ENCODE measurements around the gene ATF5. TPM values are rescaled to one million over a fixed set of nuclear protein-coding genes. Genes with fewer than 3 reads are reported as not detected.

Gene ATF5
- total and polyA plus RNA-seq, 2 of the 8 experiments (the other 6 are each of a cell fraction or from before 2014, with no cell fraction given): 6.2 to 13.1 TPM

DNA sequence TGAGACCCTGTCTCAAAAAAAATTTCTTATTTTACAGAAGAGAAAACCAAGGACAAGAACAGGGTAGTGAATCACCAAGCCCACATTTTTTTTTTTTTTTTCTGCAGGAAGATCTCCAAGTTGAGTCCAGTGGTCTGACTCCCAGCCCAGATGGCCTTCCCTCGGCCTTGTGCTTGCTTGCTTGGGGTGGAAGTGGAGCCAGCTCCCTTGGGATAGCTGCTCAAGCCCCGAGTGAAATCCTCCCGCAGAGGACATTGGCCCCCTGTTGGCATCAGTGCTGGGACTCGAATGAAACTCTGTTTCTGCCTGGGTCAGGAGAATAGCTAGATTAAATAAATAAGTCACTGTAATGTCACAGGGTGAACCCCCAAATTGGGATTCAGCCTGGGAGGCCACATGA, 9.7 kb downstream of the ATF5 start:
- Histone ChIP-seq H3K56ac (replicated peaks; ENCODE audit: insufficient read length, low read depth, low read length) (no peak overlapping the region), H4K5ac (ENCODE audit: insufficient read length, low read depth, low read length) (no peak overlapping the region), H3K4me3 (ENCODE audit: extremely low read depth in 1 of 4, insufficient read depth in 2 of 4, low read depth in 3 of 4, low read length in 4 of 4) (no peak overlapping the region), H3K14ac (ENCODE audit: insufficient read length) (no peak overlapping the region), H3K4ac (replicated peaks; ENCODE audit: insufficient read length, low read depth, low read length) (no peak overlapping the region), H4K8ac (ENCODE audit: extremely low read depth, insufficient read depth, low read length) (no peak overlapping the region), H4K20me1 (replicated peaks in 1 of 2; ENCODE audit: control insufficient read depth in 1 of 2, insufficient read depth in 2 of 2, low read length in 2 of 2) (no peaks in the 10 kb centered on the region), H3K79me1 (ENCODE audit: low read depth, low read length) (no peaks in the 10 kb centered on the region), H2BK20ac (ENCODE audit: low read length) (no peak overlapping the region), H3K4me2 (ENCODE audit: insufficient read depth in 1 of 2, low read depth in 2 of 2, low read length in 2 of 2) (no peak overlapping the region), H3K36me3 (ENCODE audit: control insufficient read depth in 2 of 4, insufficient read depth in 4 of 4, low read length in 3 of 4) (no peaks in the 10 kb centered on the region), H3K18ac (ENCODE audit: extremely low read depth, low read length) (no peak overlapping the region), H3K9me3 (ENCODE audit: insufficient read depth in 2 of 2, low read depth in 1 of 2, low read length in 1 of 2) (no peaks in the 10 kb centered on the region), H3K23ac (ENCODE audit: insufficient read length) (no peak overlapping the region), H2BK120ac (replicated peaks; ENCODE audit: low read depth, low read length) (no peak overlapping the region), H3K27me3 (replicated peaks in 1 of 4; ENCODE audit: control insufficient read depth in 3 of 4, extremely low read depth in 1 of 4, insufficient read depth in 3 of 4, low read length in 3 of 4) (no peaks in the 10 kb centered on the region), H2BK15ac (ENCODE audit: low read length) (no peak overlapping the region), H3K4me1 (replicated peaks in 1 of 4; ENCODE audit: control insufficient read depth in 3 of 4, insufficient read depth in 4 of 4, low read length in 3 of 4) (no peaks in the 10 kb centered on the region; a peak in 1 of 7 replicates), H4K91ac (replicated peaks; ENCODE audit: insufficient read length, low read length) (no peak overlapping the region), H2AFZ (ENCODE audit: low read length) (no peak overlapping the region), H3K23me2 (ENCODE audit: low read depth, low read length) (no peaks in the 10 kb centered on the region), H3K27ac (ENCODE audit: low read depth, low read length) (no peak overlapping the region), H2BK5ac (ENCODE audit: low read depth, low read length) (no peak overlapping the region), H3K79me2 (ENCODE audit: control insufficient read depth in 1 of 2, insufficient read depth in 2 of 2, low read length in 2 of 2) (no peaks in the 10 kb centered on the region), H2BK12ac (ENCODE audit: low read depth, low read length) (no peak overlapping the region), H2AK5ac (ENCODE audit: low read depth, low read length) (no peak overlapping the region), H3K9ac (replicated peaks in 1 of 4; ENCODE audit: extremely low read depth in 1 of 4, low read depth in 3 of 4, low read length in 3 of 4) (no peak overlapping the region)
- POLR2A ChIA-PET (ENCODE audit: partially characterized antibody): interaction anchor here (1.7 kb wide), 1 partner anchor 9 kb away, joined by 5 read pairs; the partner anchor contains the start of gene NUP62
- FAIRE-seq: no peak
- WGBS, 2 experiments (ENCODE audit: extremely low coverage in 1 of 2, insufficient coverage in 1 of 2, insufficient read length in 1 of 2, insufficient replicate concordance in 2 of 2, low coverage in 1 of 2, low lambda C conversion rate in 2 of 2, missing lambda C conversion rate in 1 of 2): 79% methylated on average over 3 of the region's 4 CpGs; no CpG with 5 or more reads in 1 of the 2 experiments
- DNase-seq (ENCODE audit: low read depth in 1 of 2, low spot score in 2 of 2): no peak
- CTCF ChIA-PET (ENCODE audit: partially characterized antibody): interaction anchor here (0.8 to 10.3 kb wide), 12 partner anchors 11 to 197 kb away, joined by 3 to 231 read pairs (median 6); partner anchors contain the start of gene ATF5
- TF ChIP-seq GTF2F1 (IDR thresholded peaks at IDR 0.05; ENCODE audit: borderline replicate concordance, low read depth, low read length): no peak

Data from H1 (cell line).